GM21786 (cell line): ENCODE measurements around the gene GHRH.

Experiments used
- ATAC-seq: cut with Tn5 transposase; IDR thresholded peaks from one replicate; pipeline ENCODE4 v1.9.1; 2021; ENCODE audit not compliant: unreplicated experiment

Gene GHRH

GRCh38 chr20:37261714-37262113 lies at the start of gene GHRH:
TSS of gene GHRH (minus strand) at chr20:37261814. CDS start at chr20:37256889, 4,925 bp downstream.
- ATAC-seq: no peak

GRCh38 chr20:37310951-37311350 lies 49.3 kb upstream of the GHRH start:
- no peak for ATAC-seq

- ATAC-seq: no peak
Measured at GRCh38 chr20:37309936-37310590, 48.4 kb upstream of the GHRH start.

- ATAC-seq: no peak
Measured at GRCh38 chr20:37309290-37309689, 47.7 kb upstream of the GHRH start.

- peak; percentile 91 for ATAC-seq
Measured at GRCh38 chr20:37308086-37309050, 46.8 kb upstream of the GHRH start.

GRCh38 chr20:37305839-37306238 lies 44.2 kb upstream of the GHRH start:
- no peak for ATAC-seq

- ATAC-seq: no peak
Measured at GRCh38 chr20:37305079-37305478, 43.5 kb upstream of the GHRH start.

GRCh38 chr20:37303637-37304036 lies 42.0 kb upstream of the GHRH start:
- no peak for ATAC-seq

- no peak for ATAC-seq
Measured at GRCh38 chr20:37302981-37303380, 41.4 kb upstream of the GHRH start.

GRCh38 chr20:37301558-37301957 lies 39.9 kb upstream of the GHRH start:
- ATAC-seq: no peak

- ATAC-seq: no peak
Measured at GRCh38 chr20:37301120-37301519, 39.5 kb upstream of the GHRH start.

- no peak for ATAC-seq
Measured at GRCh38 chr20:37299718-37300528, 38.3 kb upstream of the GHRH start.

- ATAC-seq: no peak
Measured at GRCh38 chr20:37298190-37298939, 36.8 kb upstream of the GHRH start.

- no peak for ATAC-seq
Measured at GRCh38 chr20:37297066-37297736, 35.6 kb upstream of the GHRH start.

- no peak for ATAC-seq
Measured at GRCh38 chr20:37296371-37296770, 34.8 kb upstream of the GHRH start.

GRCh38 chr20:37295595-37295994 lies 34.0 kb upstream of the GHRH start:
- no peak for ATAC-seq

GRCh38 chr20:37295001-37295400 lies 33.4 kb upstream of the GHRH start:
- no peak for ATAC-seq

GRCh38 chr20:37294262-37294981 lies 32.8 kb upstream of the GHRH start:
- ATAC-seq: no peak

GRCh38 chr20:37293301-37293943 lies 31.8 kb upstream of the GHRH start:
- ATAC-seq: no peak
